Activated CD4-positive, alpha-beta memory T cell treated with anti-CD3 and anti-CD28 coated beads, Interleukin-2, amount 10 ng/mL, durations not matched to agents 7 days and 5 days (primary cell): ENCODE measurements around the gene APOB. TPM values are rescaled to one million over a fixed set of nuclear protein-coding genes. Genes with fewer than 3 reads are reported as not detected.

Source experiments
- CTCF ChIA-PET: fragments of 350-600 bp; sonication (Branson Sonifier 250); formaldehyde crosslinking; loops from one replicate; lab custom pipeline; 2021; ENCODE audit warnings: antibody characterized with exemption, inconsistent platforms; lab: Charles Lee
- POLR2A ChIA-PET: fragments of 350-600 bp; sonication (Branson Sonifier 250); formaldehyde crosslinking; loops from one replicate; lab custom pipeline; 2021; ENCODE audit warnings: antibody characterized with exemption; lab: Charles Lee
- DNase-seq: peaks from one replicate; pipeline ENCODE4 v3.0.0-alpha.2; 2020
- H3K27ac Mint-ChIP-seq: one replicate; pipeline ENCODE4 v1.8.0; 2021; ENCODE audit warnings: mild to moderate bottlenecking, mixed read lengths
- H3K27me3 Mint-ChIP-seq: one replicate; pipeline ENCODE4 v1.8.0; 2021; ENCODE audit warnings: mixed read lengths
- H3K36me3 Mint-ChIP-seq: one replicate; pipeline ENCODE4 v1.8.0; 2021; ENCODE audit warnings: low read depth, mixed read lengths
- H3K4me1 Mint-ChIP-seq: one replicate; pipeline ENCODE4 v1.8.0; 2021; ENCODE audit warnings: mixed read lengths
- H3K4me3 Mint-ChIP-seq: one replicate; pipeline ENCODE4 v1.8.0; 2021; ENCODE audit warnings: mild to moderate bottlenecking, mixed read lengths
- H3K9me3 Mint-ChIP-seq: one replicate; pipeline ENCODE4 v1.8.0; 2021; ENCODE audit warnings: mixed read lengths
- total RNA-seq, 2 experiments: library from RNA; stranded (reverse); gene quantifications; one replicate each; pipeline ENCODE4 v1.2.3, GENCODE V29; 2021

APOB gene
- total RNA-seq, 2 experiments from 2014 or later: not detected

GRCh38 chr2:21014364-21015280 is 29.3 kb downstream of the APOB start:
- CTCF ChIA-PET: interaction anchor here (0.6 kb wide), 1 partner anchor 12 kb away, joined by 6 read pairs; no protein-coding TSS in a partner anchor
- H3K4me1 Mint-ChIP-seq: no peaks in the 10 kb centered on the region
- H3K36me3 Mint-ChIP-seq: no peaks in the 10 kb centered on the region

GRCh38 chr2:21013043-21013816 is 30.6 kb downstream of the APOB start:
- H3K9me3 Mint-ChIP-seq: no peaks in the 10 kb centered on the region
- no peak overlapping the region for H3K4me3 Mint-ChIP-seq
- ChIA-PET CTCF (no interaction called here), POLR2A (no interaction called here)
- H3K4me1 Mint-ChIP-seq: no peaks in the 10 kb centered on the region
- no peaks in the 10 kb centered on the region for H3K36me3 Mint-ChIP-seq
- no peak for DNase-seq
- H3K27ac Mint-ChIP-seq: no peak overlapping the region
- H3K27me3 Mint-ChIP-seq: peaks cover 5% of the 10 kb centered on the region

More at GRCh38 chr2:21014364-21015280, 29.3 kb downstream of the APOB start:
- POLR2A ChIA-PET: no interaction called here
- H3K27ac Mint-ChIP-seq: no peak overlapping the region
- no peak overlapping the region for H3K4me3 Mint-ChIP-seq
- no peak for DNase-seq
- peaks cover 3% of the 10 kb centered on the region for H3K27me3 Mint-ChIP-seq
- H3K9me3 Mint-ChIP-seq: no peaks in the 10 kb centered on the region

GRCh38 chr2:21012557-21012937 is 31.3 kb downstream of the APOB start:
- H3K9me3 Mint-ChIP-seq: no peaks in the 10 kb centered on the region
- no peak overlapping the region for H3K4me3 Mint-ChIP-seq
- H3K4me1 Mint-ChIP-seq: no peaks in the 10 kb centered on the region
- no peak for DNase-seq
- ChIA-PET POLR2A (no interaction called here), CTCF (no interaction called here)
- no peaks in the 10 kb centered on the region for H3K36me3 Mint-ChIP-seq
- peaks cover 7% of the 10 kb centered on the region for H3K27me3 Mint-ChIP-seq
- no peak overlapping the region for H3K27ac Mint-ChIP-seq

GRCh38 chr2:21011876-21012556 is 31.9 kb downstream of the APOB start:
- no peak for DNase-seq
- H3K36me3 Mint-ChIP-seq: no peaks in the 10 kb centered on the region
- H3K4me3 Mint-ChIP-seq: no peak overlapping the region
- CTCF ChIA-PET: no interaction called here
- no peaks in the 10 kb centered on the region for H3K9me3 Mint-ChIP-seq
- H3K27ac Mint-ChIP-seq: no peak overlapping the region
- peaks cover 7% of the 10 kb centered on the region for H3K27me3 Mint-ChIP-seq
- H3K4me1 Mint-ChIP-seq: no peaks in the 10 kb centered on the region
- POLR2A ChIA-PET: no interaction called here

GRCh38 chr2:21011453-21011852 is 32.4 kb downstream of the APOB start:
- no peaks in the 10 kb centered on the region for H3K9me3 Mint-ChIP-seq
- DNase-seq: no peak
- H3K4me3 Mint-ChIP-seq: no peak overlapping the region
- peaks cover 7% of the 10 kb centered on the region for H3K27me3 Mint-ChIP-seq
- ChIA-PET CTCF (no interaction called here), POLR2A (no interaction called here)
- H3K27ac Mint-ChIP-seq: no peak overlapping the region
- H3K4me1 Mint-ChIP-seq: no peaks in the 10 kb centered on the region
- no peaks in the 10 kb centered on the region for H3K36me3 Mint-ChIP-seq

- ChIA-PET POLR2A (no interaction called here), CTCF (no interaction called here)
- no peak overlapping the region for H3K27ac Mint-ChIP-seq
- H3K9me3 Mint-ChIP-seq: no peaks in the 10 kb centered on the region
- H3K4me1 Mint-ChIP-seq: no peaks in the 10 kb centered on the region
- H3K36me3 Mint-ChIP-seq: no peaks in the 10 kb centered on the region
- peaks cover 7% of the 10 kb centered on the region for H3K27me3 Mint-ChIP-seq
- no peak overlapping the region for H3K4me3 Mint-ChIP-seq
- no peak for DNase-seq
Observed at GRCh38 chr2:21010813-21011439, 32.9 kb downstream of the APOB start.

- Mint-ChIP-seq H3K4me1 (no peaks in the 10 kb centered on the region), H3K27me3 (peaks cover 7% of the 10 kb centered on the region), H3K4me3 (no peak overlapping the region), H3K36me3 (no peaks in the 10 kb centered on the region), H3K27ac (no peak overlapping the region), H3K9me3 (no peaks in the 10 kb centered on the region)
- DNase-seq: no peak
- CTCF ChIA-PET: no interaction called here
- POLR2A ChIA-PET: no interaction called here
Observed at GRCh38 chr2:21009662-21010225, 34.1 kb downstream of the APOB start.

GRCh38 chr2:21008790-21009661 is 34.8 kb downstream of the APOB start:
- ChIA-PET CTCF (no interaction called here), POLR2A (no interaction called here)
- no peaks in the 10 kb centered on the region for H3K4me1 Mint-ChIP-seq
- H3K36me3 Mint-ChIP-seq: no peaks in the 10 kb centered on the region
- no peaks in the 10 kb centered on the region for H3K9me3 Mint-ChIP-seq
- H3K27ac Mint-ChIP-seq: no peak overlapping the region
- peaks cover 7% of the 10 kb centered on the region for H3K27me3 Mint-ChIP-seq
- DNase-seq: no peak
- no peak overlapping the region for H3K4me3 Mint-ChIP-seq

- ChIA-PET POLR2A (no interaction called here), CTCF (no interaction called here)
- Mint-ChIP-seq H3K36me3 (no peaks in the 10 kb centered on the region), H3K4me3 (no peak overlapping the region), H3K27ac (no peak overlapping the region), H3K4me1 (no peaks in the 10 kb centered on the region), H3K27me3 (peaks cover 4% of the 10 kb centered on the region), H3K9me3 (no peaks in the 10 kb centered on the region)
- DNase-seq: no peak
Observed at GRCh38 chr2:21008014-21008789, 35.7 kb downstream of the APOB start.

GRCh38 chr2:21007129-21008013 is 36.5 kb downstream of the APOB start:
- POLR2A ChIA-PET: no interaction called here
- no peaks in the 10 kb centered on the region for H3K9me3 Mint-ChIP-seq
- no peak overlapping the region for H3K27ac Mint-ChIP-seq
- no peaks in the 10 kb centered on the region for H3K36me3 Mint-ChIP-seq
- DNase-seq: no peak
- CTCF ChIA-PET: no interaction called here
- H3K27me3 Mint-ChIP-seq: peaks cover 4% of the 10 kb centered on the region
- H3K4me3 Mint-ChIP-seq: no peak overlapping the region
- no peaks in the 10 kb centered on the region for H3K4me1 Mint-ChIP-seq
